ENCODE results near the gene SEMA5A.

The SEMA5A gene

DNA sequence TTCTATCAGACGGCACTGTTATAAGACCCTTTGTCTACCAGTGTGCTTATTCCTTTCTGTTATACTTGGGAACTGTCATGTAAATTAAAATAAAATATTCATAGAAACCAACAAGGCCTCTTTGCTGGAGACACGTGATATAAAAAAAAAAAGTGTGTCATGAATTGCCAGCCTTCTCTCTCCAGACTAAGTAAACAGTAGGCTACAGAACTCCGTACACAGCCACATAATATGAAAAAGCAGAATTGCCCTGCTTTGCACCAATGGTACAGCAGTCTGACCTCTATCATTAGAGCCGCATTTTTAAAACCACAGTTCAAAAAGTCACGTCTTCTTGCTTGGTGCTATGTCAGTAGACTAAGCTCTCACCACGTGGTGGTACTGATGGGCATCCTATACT lies 231.3 kb downstream of the SEMA5A start:
- no peak for DNase-seq

DNA sequence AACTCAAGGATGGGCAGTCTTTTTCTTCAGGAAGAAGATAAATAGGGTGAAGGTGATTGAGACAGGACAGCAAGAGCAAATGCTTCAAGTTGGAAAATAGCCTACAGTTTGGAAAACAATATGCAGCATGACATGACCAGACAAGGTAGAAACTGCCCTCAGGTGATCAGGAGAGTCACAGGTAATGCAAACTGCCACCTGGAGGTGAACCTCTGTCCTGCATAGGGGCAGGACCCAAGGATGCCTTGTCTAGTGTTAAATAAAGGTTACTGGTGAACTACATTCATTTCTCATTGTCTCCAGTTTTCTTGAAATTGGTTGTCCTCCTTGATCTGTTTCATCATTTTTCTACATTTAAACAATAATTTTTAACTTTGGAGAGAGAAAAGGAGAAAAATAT lies 232.1 kb downstream of the SEMA5A start:
- DNase-seq, result no peak

GRCh38 chr5:9307150-9307549 lies 238.7 kb downstream of the SEMA5A start:
- DNase-seq, result no peak

DNA sequence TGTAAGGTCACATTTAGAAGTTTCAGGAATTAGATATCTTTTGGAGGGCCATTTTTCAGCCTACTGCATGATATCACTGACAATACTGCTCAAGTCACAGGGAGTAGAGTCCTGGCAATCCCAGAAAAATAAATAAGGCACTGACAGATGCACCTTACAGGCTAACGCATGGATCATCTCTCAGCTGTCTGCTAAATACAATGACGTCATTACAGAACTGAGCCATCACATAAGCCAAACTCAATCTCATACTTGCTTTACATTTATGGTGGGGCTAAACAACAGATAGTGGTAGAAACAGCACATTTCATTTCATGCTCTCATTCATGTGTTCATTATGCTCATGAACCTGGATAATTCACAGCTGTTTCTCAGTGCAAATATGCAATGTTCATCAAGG lies 243.7 kb downstream of the SEMA5A start:
- DNase-seq, result no peak

DNA sequence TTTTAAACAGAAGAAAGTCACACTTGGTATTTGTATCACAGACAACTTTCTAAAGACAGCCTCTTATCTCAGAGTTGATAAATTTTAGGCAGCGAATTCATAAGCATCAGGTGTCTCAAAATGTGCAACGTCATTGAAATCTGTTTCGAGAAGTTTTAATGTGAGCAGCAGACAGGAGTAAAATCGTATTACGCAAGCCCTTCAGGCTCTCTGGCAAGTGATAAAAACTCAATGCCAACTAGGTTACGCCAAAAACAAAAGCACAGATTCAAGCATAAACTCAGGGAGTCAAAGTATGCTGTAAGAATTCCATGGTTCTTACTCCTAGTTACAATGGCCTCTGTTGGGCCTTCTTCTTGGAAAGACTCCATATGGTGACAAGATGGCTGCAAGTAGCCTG lies 244.7 kb downstream of the SEMA5A start:
- DNase-seq, result no peak

DNA sequence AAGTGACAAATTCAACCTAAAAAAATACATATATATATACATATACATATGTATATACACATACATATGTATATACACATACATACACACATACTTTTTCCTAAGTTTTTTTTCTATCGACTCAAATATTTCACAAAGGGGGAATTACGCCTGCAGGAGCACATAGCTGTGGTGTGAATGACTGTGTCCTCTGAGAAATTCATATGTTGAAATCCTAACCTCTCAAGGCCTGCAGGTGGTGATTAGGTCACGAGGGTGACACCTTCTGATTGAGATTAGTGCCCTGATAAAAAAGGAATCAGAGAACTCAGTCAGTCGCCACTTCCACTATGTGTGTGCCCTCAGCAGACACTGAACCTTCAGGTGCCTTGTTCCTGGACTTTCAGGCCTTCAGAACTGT lies 248.7 kb downstream of the SEMA5A start:
- no peak for DNase-seq

GRCh38 chr5:9295466-9295801 lies 250.4 kb downstream of the SEMA5A start:
- no peak for DNase-seq

DNA sequence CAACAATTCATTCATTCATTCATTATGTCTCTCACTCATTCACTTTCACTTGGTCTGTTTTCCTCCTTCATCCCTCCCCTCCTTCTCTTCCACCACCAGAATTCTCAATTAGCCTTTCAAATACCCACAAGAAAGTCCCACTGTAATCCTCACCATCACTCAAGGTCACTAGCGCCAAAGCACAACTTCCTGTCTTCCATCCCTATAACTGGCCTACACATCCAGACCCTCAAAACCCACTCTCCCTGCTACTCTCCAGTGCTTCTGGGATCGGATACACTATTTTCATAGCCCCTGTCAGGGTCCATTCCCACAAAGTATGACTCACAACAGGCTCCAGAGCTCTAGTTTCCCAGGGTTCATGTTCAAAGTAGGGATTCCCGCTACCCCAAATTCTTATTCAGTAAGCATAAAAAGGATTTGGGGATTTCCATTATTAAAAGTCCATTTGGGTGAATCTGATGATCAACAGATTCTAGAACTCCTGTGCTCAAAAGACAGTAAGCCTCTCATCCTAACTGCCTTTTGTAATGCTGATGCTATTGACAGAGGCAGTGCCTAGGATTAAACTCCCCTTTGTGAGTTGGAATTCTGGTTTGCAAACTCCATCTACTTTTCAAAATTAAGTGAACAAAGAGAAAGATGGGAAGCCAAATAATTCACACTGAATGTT lies 250.9 kb downstream of the SEMA5A start:
- no peak for DNase-seq

DNA sequence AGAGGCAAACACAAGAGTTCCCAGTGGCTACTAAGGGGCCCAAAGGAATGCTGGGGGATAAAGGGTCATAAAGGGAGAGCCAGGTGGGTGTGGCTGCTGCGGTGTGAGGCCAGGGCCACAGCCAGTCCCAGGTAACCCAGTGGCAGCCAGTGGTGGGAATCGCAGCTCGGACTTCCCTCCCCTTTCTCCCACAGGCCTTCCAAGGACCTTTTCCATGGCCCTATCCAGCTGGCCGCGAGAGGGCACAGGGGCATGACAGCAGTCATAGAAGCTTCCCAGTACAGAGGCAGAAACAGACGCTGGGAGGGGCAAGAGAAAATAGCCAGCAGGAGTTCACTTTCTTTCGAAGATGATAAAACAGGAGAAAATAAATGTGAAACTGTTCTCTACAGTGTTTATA lies 257.6 kb downstream of the SEMA5A start:
- DNase-seq, result no peak

- DNase-seq, result no peak
Observed at GRCh38 chr5:9284781-9285307, 261.0 kb downstream of the SEMA5A start.

GRCh38 chr5:9284272-9284671 lies 261.6 kb downstream of the SEMA5A start:
- no peak for DNase-seq

DNA sequence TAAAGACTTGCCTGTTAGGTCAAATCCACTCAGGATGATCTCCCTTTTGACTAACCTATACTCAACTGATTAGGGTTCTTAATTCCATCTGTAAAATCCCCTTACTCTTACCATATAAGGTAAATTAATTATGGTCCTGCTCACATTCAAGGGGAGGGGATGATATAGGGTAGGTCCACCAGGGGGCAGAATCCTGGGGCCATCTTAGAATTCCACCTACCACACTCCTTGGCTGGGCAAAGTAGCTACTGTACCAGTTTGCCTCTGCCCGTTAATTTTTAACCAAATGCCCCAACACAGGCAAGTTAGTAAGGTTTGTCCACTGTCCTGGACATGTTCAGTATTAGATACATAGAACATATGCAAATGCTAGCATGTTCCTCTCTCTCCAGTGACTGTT lies 262.4 kb downstream of the SEMA5A start:
- no peak for DNase-seq

DNA sequence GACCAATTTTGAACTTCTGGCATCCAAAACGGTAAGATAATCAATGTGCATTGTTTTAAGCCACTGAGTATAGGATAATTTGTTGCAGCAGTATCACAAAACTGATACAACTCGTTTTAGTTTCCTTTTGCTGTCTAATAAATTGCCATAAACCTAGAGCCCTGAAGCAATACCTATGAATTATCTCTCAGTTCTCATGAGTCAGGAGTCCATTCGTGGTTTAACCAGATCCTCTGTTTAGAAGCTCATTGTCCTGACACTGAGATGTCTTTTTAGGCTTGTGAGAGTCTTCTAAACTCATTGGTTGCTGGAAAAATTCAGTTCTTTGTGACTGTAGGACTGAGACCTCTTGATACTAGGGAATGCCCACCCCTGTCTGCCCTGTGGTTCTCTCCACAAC lies 262.9 kb downstream of the SEMA5A start:
- no peak for DNase-seq

- DNase-seq, result no peak
Observed at GRCh38 chr5:9282211-9282610, 263.7 kb downstream of the SEMA5A start.

GRCh38 chr5:9279774-9280173 lies 266.1 kb downstream of the SEMA5A start:
- no peak for DNase-seq

DNA sequence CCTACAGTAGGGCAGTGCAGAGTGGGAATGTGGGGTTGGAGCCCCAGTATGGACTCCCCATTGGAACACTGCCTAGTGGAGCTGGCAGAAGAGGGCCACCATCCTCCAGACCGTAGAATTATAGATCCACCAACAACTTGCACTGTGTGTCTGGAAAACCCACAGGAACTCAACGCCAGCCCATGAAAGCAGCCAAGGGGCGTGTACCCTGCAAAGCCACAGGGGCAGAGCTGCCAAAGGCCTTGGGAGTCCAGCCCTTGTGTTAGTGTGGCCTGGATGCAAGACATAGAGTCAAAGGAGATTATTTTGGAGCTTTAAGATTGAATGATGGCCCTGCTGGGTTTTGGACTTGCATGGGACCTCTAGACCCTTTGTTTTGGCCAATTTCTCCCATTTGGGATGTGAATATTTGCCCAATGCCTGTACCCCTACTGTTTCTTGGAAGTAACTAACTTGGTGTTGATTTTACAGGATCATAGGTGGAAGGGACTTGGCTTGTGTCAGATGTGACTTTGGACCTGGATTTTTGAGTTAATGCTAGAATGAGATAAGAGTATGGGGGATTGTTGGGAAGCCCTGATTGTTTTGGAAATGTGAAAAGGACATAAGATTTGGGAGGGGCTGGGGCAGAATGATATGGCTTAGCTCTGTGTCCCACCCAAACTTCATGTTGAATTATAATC lies 266.8 kb downstream of the SEMA5A start:
- no peak for DNase-seq

- no peak for DNase-seq
Observed at GRCh38 chr5:9269014-9269413, 276.9 kb downstream of the SEMA5A start.

- no peak for DNase-seq
Observed at GRCh38 chr5:9268226-9268625, 277.6 kb downstream of the SEMA5A start.

- DNase-seq, result no peak
Observed at GRCh38 chr5:9265441-9266287, 280.2 kb downstream of the SEMA5A start.

GRCh38 chr5:9264301-9264700 lies 281.6 kb downstream of the SEMA5A start:
- no peak for DNase-seq

DNA sequence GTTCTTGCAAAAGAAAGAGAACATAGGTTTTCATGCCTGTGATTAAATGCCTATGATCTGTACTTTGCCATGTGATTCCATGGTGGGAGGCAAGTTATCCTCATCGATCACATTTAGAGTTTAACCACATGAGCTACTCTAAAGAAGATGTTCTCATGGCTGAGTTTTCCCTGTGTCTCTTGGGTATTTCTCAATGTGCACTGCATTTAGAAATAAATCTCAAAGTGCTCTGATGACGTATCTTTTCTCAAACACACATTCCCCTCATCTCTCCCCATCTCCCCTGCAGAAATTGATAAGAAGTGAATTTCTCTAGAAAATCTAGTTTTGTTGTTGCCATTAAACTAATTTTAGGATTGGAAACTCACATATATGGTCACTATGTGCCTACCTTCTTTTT lies 282.2 kb downstream of the SEMA5A start:
- DNase-seq, result no peak

GRCh38 chr5:9251379-9251980 lies 294.4 kb downstream of the SEMA5A start:
- DNase-seq, result no peak

DNA sequence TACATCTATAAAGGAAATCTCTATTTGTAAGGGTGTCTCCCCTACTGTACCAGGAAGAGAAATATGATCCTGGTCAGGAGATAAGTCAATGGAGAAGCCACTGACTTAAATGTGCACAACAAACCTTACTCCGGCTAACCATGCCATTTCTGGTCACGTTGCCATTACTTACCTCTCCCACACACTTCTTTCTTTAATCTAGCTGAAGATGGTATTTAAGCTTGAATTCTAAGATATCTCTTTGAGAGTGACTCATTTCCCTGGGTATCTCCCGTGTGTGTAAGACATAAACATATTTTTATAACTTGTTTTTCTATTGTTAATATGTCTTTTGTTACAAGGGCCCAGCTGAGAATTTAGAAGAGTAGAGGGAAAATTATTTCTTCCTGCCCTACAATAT lies 296.6 kb downstream of the SEMA5A start:
- no peak for DNase-seq

Data from activated naive CD4-positive, alpha-beta T cell (primary cell).